CD8-positive, alpha-beta memory T cell (primary cell): ENCODE measurements around the gene DNAH10. TPM values are rescaled to one million over a fixed set of nuclear protein-coding genes. Genes with fewer than 3 reads are reported as not detected.

Experiments used
- CTCF ChIA-PET: fragments of 350-600 bp; sonication (Branson Sonifier 250); formaldehyde crosslinking; loops from one replicate; lab custom pipeline; 2021; ENCODE audit warnings: antibody characterized with exemption; lab: Charles Lee
- POLR2A ChIA-PET: fragments of 350-600 bp; sonication (Branson Sonifier 250); formaldehyde crosslinking; loops from one replicate; lab custom pipeline; 2021; ENCODE audit warnings: antibody characterized with exemption; lab: Charles Lee
- DNase-seq, 5 donors: peaks; one replicate each; pipeline versions ENCODE4 v3.0.0 to v3.0.0-alpha.2; 2020 to 2022; ENCODE audit warnings: mixed read lengths in 1 of 5
- H3K27ac ChIP-seq: one replicate; pipeline ENCODE4 v1.7.0; 2013; ENCODE audit warnings: low read depth, mild to moderate bottlenecking, low read length, moderate library complexity
- H3K27me3 ChIP-seq: 2 replicates; pipeline ENCODE4 v1.7.0; 2013; ENCODE audit warnings: low read length, mild to moderate bottlenecking; ENCODE audit not compliant: insufficient read depth, poor library complexity, severe bottlenecking
- H3K36me3 ChIP-seq: 2 replicates; pipeline ENCODE4 v1.7.0; 2013; ENCODE audit warnings: mild to moderate bottlenecking, low read length, moderate library complexity; ENCODE audit not compliant: insufficient read depth
- H3K4me1 ChIP-seq: 2 replicates; pipeline ENCODE4 v1.7.0; 2013; ENCODE audit warnings: mild to moderate bottlenecking, low read length, moderate library complexity; ENCODE audit not compliant: insufficient read depth
- H3K4me3 ChIP-seq: 2 replicates; pipeline ENCODE4 v1.7.0; 2013; ENCODE audit warnings: mild to moderate bottlenecking, low read length
- H3K9me3 ChIP-seq: 2 replicates; pipeline ENCODE4 v1.7.0; 2013; ENCODE audit warnings: mild to moderate bottlenecking, low read length
- H3K27ac Mint-ChIP-seq, 8 donors: one replicate each; pipeline ENCODE4 v1.8.0; 2020 to 2021; ENCODE audit warnings: mixed read lengths in 8 of 8, mild to moderate bottlenecking in 6 of 8, inconsistent platforms in 3 of 8, moderate library complexity in 3 of 8
- H3K27me3 Mint-ChIP-seq, 2 donors: one replicate each; pipeline ENCODE4 v1.8.0; 2020 to 2021; ENCODE audit warnings: mixed read lengths in 2 of 2, mild to moderate bottlenecking in 1 of 2, moderate library complexity in 1 of 2
- H3K36me3 Mint-ChIP-seq, 3 donors: one replicate each; pipeline ENCODE4 v1.8.0; 2020 to 2021; ENCODE audit warnings: mixed read lengths in 3 of 3, inconsistent platforms in 1 of 3, mild to moderate bottlenecking in 1 of 3
- H3K4me1 Mint-ChIP-seq, 3 donors: one replicate each; pipeline ENCODE4 v1.8.0; 2020 to 2021; ENCODE audit warnings: mixed read lengths in 3 of 3, inconsistent platforms in 1 of 3, mild to moderate bottlenecking in 1 of 3
- H3K4me3 Mint-ChIP-seq, 7 donors: one replicate each; pipeline ENCODE4 v1.8.0; 2020 to 2021; ENCODE audit warnings: mixed read lengths in 7 of 7, mild to moderate bottlenecking in 6 of 7, moderate library complexity in 4 of 7, inconsistent platforms in 2 of 7
- H3K9me3 Mint-ChIP-seq, 5 donors: one replicate each; pipeline ENCODE4 v1.8.0; 2020 to 2022; ENCODE audit warnings: mixed read lengths in 5 of 5, mild to moderate bottlenecking in 3 of 5, moderate library complexity in 2 of 5, inconsistent platforms in 1 of 5
- polyA plus RNA-seq: library from polyadenylated mRNA; unstranded; fragments of 300-500 nt; fragmentation: Illumina TruSeq; gene quantifications from one replicate; pipeline ENCODE4 v1.2.3, GENCODE V29; 2021
- total RNA-seq, 2 experiments: library from RNA; stranded (reverse); gene quantifications; one replicate each; pipeline ENCODE4 v1.2.3, GENCODE V29; 2021

DNAH10 gene
- total and polyA plus RNA-seq, 3 experiments from 2014 or later: 0.09 to 0.13 TPM; not detected in 1

- Mint-ChIP-seq H3K4me3 (peak overlapping the region in 6 of 7 donors; percentile 13 to 69 (median 39)), H3K4me1 (peaks cover 16 to 39% (median 20%) of the 10 kb centered on the region in 3 donors), H3K9me3 (no peaks in the 10 kb centered on the region), H3K27ac (peak overlapping the region in 7 of 8 donors; percentile 4 to 80 (median 53)), H3K27me3 (peaks cover 12 to 15% of the 10 kb centered on the region in 2 donors), H3K36me3 (peaks cover 0 to 8% (median 4%) of the 10 kb centered on the region in 3 donors)
- ChIA-PET CTCF (no interaction called here), POLR2A (interaction anchor here (0.7 kb wide), 2 partner anchors 34 to 39 kb away, joined by 4 read pairs; no protein-coding TSS in a partner anchor)
- Histone ChIP-seq H3K4me1 (peaks cover 18% of the 10 kb centered on the region), H3K36me3 (no peaks in the 10 kb centered on the region), H3K27ac (no peak overlapping the region), H3K27me3 (no peaks in the 10 kb centered on the region), H3K9me3 (no peaks in the 10 kb centered on the region), H3K4me3 (no peak overlapping the region)
- peak in 3 of 5 donors; percentile 34 to 73 (median 69) for DNase-seq
Observed at GRCh38 chr12:123931686-123932321, 169.7 kb downstream of the DNAH10 start.

GRCh38 chr12:123933214-123933613 is 171.1 kb downstream of the DNAH10 start:
- H3K36me3 Mint-ChIP-seq: peaks cover 0 to 16% (median 8%) of the 10 kb centered on the region in 3 donors
- H3K27me3 Mint-ChIP-seq: peaks cover 12 to 15% of the 10 kb centered on the region in 2 donors
- Histone ChIP-seq H3K9me3 (no peaks in the 10 kb centered on the region), H3K36me3 (no peaks in the 10 kb centered on the region), H3K4me1 (peaks cover 29% of the 10 kb centered on the region), H3K27ac (no peak overlapping the region), H3K4me3 (no peak overlapping the region), H3K27me3 (no peaks in the 10 kb centered on the region)
- H3K4me3 Mint-ChIP-seq: peak overlapping the region in 1 of 7 donors; percentile 87
- CTCF ChIA-PET: no interaction called here
- peaks cover 26 to 50% (median 31%) of the 10 kb centered on the region in 3 donors for H3K4me1 Mint-ChIP-seq
- peak overlapping the region in 1 of 8 donors; percentile 36 for H3K27ac Mint-ChIP-seq
- H3K9me3 Mint-ChIP-seq: no peaks in the 10 kb centered on the region
- POLR2A ChIA-PET: no interaction called here
- DNase-seq: no peak

- H3K4me1 ChIP-seq: peaks cover 38% of the 10 kb centered on the region
- POLR2A ChIA-PET: no interaction called here
- H3K4me1 Mint-ChIP-seq: peaks cover 35 to 59% (median 40%) of the 10 kb centered on the region in 3 donors
Observed at GRCh38 chr12:123934016-123934620, 172.0 kb downstream of the DNAH10 start.

GRCh38 chr12:123934829-123935228 is 172.7 kb downstream of the DNAH10 start:
- Mint-ChIP-seq H3K27me3 (peaks cover 5 to 13% of the 10 kb centered on the region in 2 donors), H3K36me3 (peaks cover 0 to 20% (median 8%) of the 10 kb centered on the region in 3 donors), H3K27ac (peak overlapping the region in 2 of 8 donors; percentile 47 to 84), H3K9me3 (no peaks in the 10 kb centered on the region), H3K4me1 (peaks cover 36 to 61% (median 44%) of the 10 kb centered on the region in 3 donors), H3K4me3 (no peak overlapping the region)
- ChIA-PET CTCF (interaction anchor here (2.5 kb wide), 1 partner anchor 29 kb away, joined by 6 read pairs; no protein-coding TSS in a partner anchor), POLR2A (no interaction called here)
- Histone ChIP-seq H3K27me3 (no peaks in the 10 kb centered on the region), H3K4me1 (peaks cover 39% of the 10 kb centered on the region), H3K36me3 (no peaks in the 10 kb centered on the region), H3K4me3 (no peak overlapping the region), H3K9me3 (no peaks in the 10 kb centered on the region), H3K27ac (no peak overlapping the region)
- DNase-seq: no peak

More at GRCh38 chr12:123934016-123934620, 172.0 kb downstream of the DNAH10 start:
- H3K9me3 ChIP-seq: no peaks in the 10 kb centered on the region
- H3K27me3 ChIP-seq: no peaks in the 10 kb centered on the region
- CTCF ChIA-PET: no interaction called here
- no peak overlapping the region for H3K27ac ChIP-seq
- H3K9me3 Mint-ChIP-seq: no peaks in the 10 kb centered on the region
- peaks cover 0 to 18% (median 8%) of the 10 kb centered on the region in 3 donors for H3K36me3 Mint-ChIP-seq
- H3K4me3 Mint-ChIP-seq: no peak overlapping the region
- no peak overlapping the region for H3K4me3 ChIP-seq
- H3K36me3 ChIP-seq: no peaks in the 10 kb centered on the region
- peak overlapping the region in 1 of 8 donors; percentile 36 for H3K27ac Mint-ChIP-seq
- peaks cover 5 to 14% of the 10 kb centered on the region in 2 donors for H3K27me3 Mint-ChIP-seq
- no peak for DNase-seq

- no peaks in the 10 kb centered on the region for H3K36me3 ChIP-seq
- H3K27ac Mint-ChIP-seq: peak overlapping the region in 5 of 8 donors; percentile 72 to 92 (median 88)
- peaks cover 39% of the 10 kb centered on the region for H3K4me1 ChIP-seq
- peaks cover 5 to 7% of the 10 kb centered on the region in 2 donors for H3K27me3 Mint-ChIP-seq
- peaks cover 0 to 26% (median 11%) of the 10 kb centered on the region in 3 donors for H3K36me3 Mint-ChIP-seq
- DNase-seq: no peak
- no peak overlapping the region for H3K27ac ChIP-seq
- H3K4me3 ChIP-seq: no peak overlapping the region
- no peaks in the 10 kb centered on the region for H3K9me3 ChIP-seq
- ChIA-PET POLR2A (no interaction called here), CTCF (interaction anchor here (2.5 kb wide), 1 partner anchor 30 kb away, joined by 6 read pairs; no protein-coding TSS in a partner anchor)
- H3K27me3 ChIP-seq: no peaks in the 10 kb centered on the region
- peaks cover 38 to 61% (median 44%) of the 10 kb centered on the region in 3 donors for H3K4me1 Mint-ChIP-seq
- peak overlapping the region in 2 of 7 donors; percentile 41 to 53 for H3K4me3 Mint-ChIP-seq
- H3K9me3 Mint-ChIP-seq: no peaks in the 10 kb centered on the region
Observed at GRCh38 chr12:123935956-123936355, 173.9 kb downstream of the DNAH10 start.

- Histone ChIP-seq H3K27ac (no peak overlapping the region), H3K4me1 (peaks cover 35% of the 10 kb centered on the region), H3K4me3 (no peak overlapping the region), H3K27me3 (no peaks in the 10 kb centered on the region), H3K9me3 (no peaks in the 10 kb centered on the region), H3K36me3 (no peaks in the 10 kb centered on the region)
- H3K27me3 Mint-ChIP-seq: peaks cover 4 to 5% of the 10 kb centered on the region in 2 donors
- peaks cover 37 to 57% (median 42%) of the 10 kb centered on the region in 3 donors for H3K4me1 Mint-ChIP-seq
- POLR2A ChIA-PET: no interaction called here
- H3K9me3 Mint-ChIP-seq: no peaks in the 10 kb centered on the region
- H3K27ac Mint-ChIP-seq: peak overlapping the region; percentile 72 to 97 (median 87)
- H3K4me3 Mint-ChIP-seq: peak overlapping the region; percentile 41 to 69 (median 53)
- DNase-seq: no peak
- peaks cover under 1 to 31% (median 11%) of the 10 kb centered on the region in 3 donors for H3K36me3 Mint-ChIP-seq
- CTCF ChIA-PET: interaction anchor here (2.5 kb wide), 1 partner anchor 31 kb away, joined by 6 read pairs; no protein-coding TSS in a partner anchor
Observed at GRCh38 chr12:123936471-123936870, 174.4 kb downstream of the DNAH10 start.

GRCh38 chr12:123936956-123937706 is 175.0 kb downstream of the DNAH10 start:
- Histone ChIP-seq H3K27me3 (no peaks in the 10 kb centered on the region), H3K9me3 (no peaks in the 10 kb centered on the region), H3K36me3 (no peaks in the 10 kb centered on the region), H3K4me3 (peak overlapping the region; percentile 72), H3K27ac (peak overlapping the region; percentile 13), H3K4me1 (peaks cover 28% of the 10 kb centered on the region)
- Mint-ChIP-seq H3K36me3 (peaks cover 5 to 37% (median 17%) of the 10 kb centered on the region in 3 donors), H3K4me1 (peaks cover 30 to 50% (median 35%) of the 10 kb centered on the region in 3 donors), H3K27ac (peak overlapping the region; percentile 85 to 99 (median 96)), H3K27me3 (peaks cover 0 to 2% of the 10 kb centered on the region in 2 donors), H3K9me3 (no peaks in the 10 kb centered on the region), H3K4me3 (peak overlapping the region; percentile 64 to 89 (median 77))
- DNase-seq: no peak
- ChIA-PET POLR2A (no interaction called here), CTCF (interaction anchor here (1.2 to 2.5 kb wide), 2 partner anchors 32 to 34 kb away, joined by 4 to 6 read pairs; no protein-coding TSS in a partner anchor)
